ENCODE measurements around the gene PIGBOS1. TPM values are rescaled to one million over a fixed set of nuclear protein-coding genes. Genes with fewer than 3 reads are reported as not detected.

Gene PIGBOS1
- total and polyA plus RNA-seq, 2 experiments from 2014 or later: 9.1 to 16.7 TPM

DNA sequence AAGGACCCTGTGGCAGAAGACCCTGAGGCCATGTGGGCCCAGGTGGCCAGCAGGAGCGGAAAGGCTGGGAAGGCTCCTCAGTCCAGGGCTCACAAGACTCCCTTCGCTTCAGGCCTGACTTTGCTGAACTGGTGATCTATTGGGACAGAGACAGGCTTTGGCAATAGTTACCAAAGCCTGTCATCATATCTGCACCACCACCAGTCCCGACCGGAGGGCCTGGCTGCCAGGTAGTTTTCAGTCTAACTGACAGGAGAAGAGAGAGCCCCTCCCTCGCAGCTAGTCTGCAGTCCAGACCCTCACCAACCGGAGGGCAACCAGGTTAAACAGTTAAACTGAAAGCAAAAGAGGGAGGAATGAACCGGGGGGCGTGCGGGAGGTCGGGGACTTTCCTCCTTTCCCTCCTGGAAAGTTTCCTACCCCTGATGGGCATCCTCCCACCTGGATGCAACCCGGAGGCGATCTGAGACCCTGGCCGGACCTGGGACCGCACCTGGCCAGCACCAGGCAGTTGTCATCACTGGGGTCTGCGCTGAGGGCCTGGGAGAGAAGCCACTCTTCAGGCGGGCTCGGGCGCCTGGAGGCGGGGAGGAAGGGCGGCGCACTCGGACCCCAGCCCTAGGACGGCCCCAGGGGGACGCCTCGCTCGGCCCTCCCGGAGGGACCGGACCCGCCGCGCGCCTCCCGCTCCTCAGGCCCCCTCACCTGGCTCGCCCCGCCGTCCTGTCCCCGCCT is 29.7 kb downstream of the PIGBOS1 start:
- H3K9me3 Mint-ChIP-seq: no peaks in the 10 kb centered on the region
- H3K4me3 Mint-ChIP-seq: peak overlapping the region; percentile 79
- H3K36me3 Mint-ChIP-seq (ENCODE audit: low read depth): no peaks in the 10 kb centered on the region; the same call in 2 of the 3 replicates
- peaks cover 13% of the 10 kb centered on the region for H3K4me1 Mint-ChIP-seq
- peaks cover 8% of the 10 kb centered on the region for H3K27me3 Mint-ChIP-seq (ENCODE audit: insufficient read depth, low read depth, poor library complexity)
- TF ChIP-seq EZH2phosphoT487 (IDR thresholded peaks at IDR 0.05; ENCODE audit: unreplicated experiment) (no peak), POLR2AphosphoS5 (IDR thresholded peaks at IDR 0.05; ENCODE audit: low read depth) (no peak), ZNF114 (CRISPR knock-in tag; IDR thresholded peaks at IDR 0.05) (no peak), JUNB (IDR thresholded peaks at IDR 0.05; ENCODE audit: unreplicated experiment) (no peak), CREB1 (CRISPR knock-in tag; IDR thresholded peaks at IDR 0.05; ENCODE audit: low read depth) (no peak), ZNF331 (CRISPR knock-in tag; IDR thresholded peaks at IDR 0.05; ENCODE audit: low read depth) (no peak)
- TF ChIP-seq, protein P1, sequence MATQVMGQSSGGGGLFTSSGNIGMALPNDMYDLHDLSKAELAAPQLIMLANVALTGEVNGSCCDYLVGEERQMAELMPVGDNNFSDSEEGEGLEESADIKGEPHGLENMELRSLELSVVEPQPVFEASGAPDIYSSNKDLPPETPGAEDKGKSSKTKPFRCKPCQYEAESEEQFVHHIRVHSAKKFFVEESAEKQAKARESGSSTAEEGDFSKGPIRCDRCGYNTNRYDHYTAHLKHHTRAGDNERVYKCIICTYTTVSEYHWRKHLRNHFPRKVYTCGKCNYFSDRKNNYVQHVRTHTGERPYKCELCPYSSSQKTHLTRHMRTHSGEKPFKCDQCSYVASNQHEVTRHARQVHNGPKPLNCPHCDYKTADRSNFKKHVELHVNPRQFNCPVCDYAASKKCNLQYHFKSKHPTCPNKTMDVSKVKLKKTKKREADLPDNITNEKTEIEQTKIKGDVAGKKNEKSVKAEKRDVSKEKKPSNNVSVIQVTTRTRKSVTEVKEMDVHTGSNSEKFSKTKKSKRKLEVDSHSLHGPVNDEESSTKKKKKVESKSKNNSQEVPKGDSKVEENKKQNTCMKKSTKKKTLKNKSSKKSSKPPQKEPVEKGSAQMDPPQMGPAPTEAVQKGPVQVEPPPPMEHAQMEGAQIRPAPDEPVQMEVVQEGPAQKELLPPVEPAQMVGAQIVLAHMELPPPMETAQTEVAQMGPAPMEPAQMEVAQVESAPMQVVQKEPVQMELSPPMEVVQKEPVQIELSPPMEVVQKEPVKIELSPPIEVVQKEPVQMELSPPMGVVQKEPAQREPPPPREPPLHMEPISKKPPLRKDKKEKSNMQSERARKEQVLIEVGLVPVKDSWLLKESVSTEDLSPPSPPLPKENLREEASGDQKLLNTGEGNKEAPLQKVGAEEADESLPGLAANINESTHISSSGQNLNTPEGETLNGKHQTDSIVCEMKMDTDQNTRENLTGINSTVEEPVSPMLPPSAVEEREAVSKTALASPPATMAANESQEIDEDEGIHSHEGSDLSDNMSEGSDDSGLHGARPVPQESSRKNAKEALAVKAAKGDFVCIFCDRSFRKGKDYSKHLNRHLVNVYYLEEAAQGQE (IDR thresholded peaks at IDR 0.05; ENCODE audit: unreplicated experiment): no peak
- TF ChIP-seq, protein P2, sequence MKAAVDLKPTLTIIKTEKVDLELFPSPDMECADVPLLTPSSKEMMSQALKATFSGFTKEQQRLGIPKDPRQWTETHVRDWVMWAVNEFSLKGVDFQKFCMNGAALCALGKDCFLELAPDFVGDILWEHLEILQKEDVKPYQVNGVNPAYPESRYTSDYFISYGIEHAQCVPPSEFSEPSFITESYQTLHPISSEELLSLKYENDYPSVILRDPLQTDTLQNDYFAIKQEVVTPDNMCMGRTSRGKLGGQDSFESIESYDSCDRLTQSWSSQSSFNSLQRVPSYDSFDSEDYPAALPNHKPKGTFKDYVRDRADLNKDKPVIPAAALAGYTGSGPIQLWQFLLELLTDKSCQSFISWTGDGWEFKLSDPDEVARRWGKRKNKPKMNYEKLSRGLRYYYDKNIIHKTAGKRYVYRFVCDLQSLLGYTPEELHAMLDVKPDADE (IDR thresholded peaks at IDR 0.05): no peak
- TF ChIP-seq, protein P3, sequence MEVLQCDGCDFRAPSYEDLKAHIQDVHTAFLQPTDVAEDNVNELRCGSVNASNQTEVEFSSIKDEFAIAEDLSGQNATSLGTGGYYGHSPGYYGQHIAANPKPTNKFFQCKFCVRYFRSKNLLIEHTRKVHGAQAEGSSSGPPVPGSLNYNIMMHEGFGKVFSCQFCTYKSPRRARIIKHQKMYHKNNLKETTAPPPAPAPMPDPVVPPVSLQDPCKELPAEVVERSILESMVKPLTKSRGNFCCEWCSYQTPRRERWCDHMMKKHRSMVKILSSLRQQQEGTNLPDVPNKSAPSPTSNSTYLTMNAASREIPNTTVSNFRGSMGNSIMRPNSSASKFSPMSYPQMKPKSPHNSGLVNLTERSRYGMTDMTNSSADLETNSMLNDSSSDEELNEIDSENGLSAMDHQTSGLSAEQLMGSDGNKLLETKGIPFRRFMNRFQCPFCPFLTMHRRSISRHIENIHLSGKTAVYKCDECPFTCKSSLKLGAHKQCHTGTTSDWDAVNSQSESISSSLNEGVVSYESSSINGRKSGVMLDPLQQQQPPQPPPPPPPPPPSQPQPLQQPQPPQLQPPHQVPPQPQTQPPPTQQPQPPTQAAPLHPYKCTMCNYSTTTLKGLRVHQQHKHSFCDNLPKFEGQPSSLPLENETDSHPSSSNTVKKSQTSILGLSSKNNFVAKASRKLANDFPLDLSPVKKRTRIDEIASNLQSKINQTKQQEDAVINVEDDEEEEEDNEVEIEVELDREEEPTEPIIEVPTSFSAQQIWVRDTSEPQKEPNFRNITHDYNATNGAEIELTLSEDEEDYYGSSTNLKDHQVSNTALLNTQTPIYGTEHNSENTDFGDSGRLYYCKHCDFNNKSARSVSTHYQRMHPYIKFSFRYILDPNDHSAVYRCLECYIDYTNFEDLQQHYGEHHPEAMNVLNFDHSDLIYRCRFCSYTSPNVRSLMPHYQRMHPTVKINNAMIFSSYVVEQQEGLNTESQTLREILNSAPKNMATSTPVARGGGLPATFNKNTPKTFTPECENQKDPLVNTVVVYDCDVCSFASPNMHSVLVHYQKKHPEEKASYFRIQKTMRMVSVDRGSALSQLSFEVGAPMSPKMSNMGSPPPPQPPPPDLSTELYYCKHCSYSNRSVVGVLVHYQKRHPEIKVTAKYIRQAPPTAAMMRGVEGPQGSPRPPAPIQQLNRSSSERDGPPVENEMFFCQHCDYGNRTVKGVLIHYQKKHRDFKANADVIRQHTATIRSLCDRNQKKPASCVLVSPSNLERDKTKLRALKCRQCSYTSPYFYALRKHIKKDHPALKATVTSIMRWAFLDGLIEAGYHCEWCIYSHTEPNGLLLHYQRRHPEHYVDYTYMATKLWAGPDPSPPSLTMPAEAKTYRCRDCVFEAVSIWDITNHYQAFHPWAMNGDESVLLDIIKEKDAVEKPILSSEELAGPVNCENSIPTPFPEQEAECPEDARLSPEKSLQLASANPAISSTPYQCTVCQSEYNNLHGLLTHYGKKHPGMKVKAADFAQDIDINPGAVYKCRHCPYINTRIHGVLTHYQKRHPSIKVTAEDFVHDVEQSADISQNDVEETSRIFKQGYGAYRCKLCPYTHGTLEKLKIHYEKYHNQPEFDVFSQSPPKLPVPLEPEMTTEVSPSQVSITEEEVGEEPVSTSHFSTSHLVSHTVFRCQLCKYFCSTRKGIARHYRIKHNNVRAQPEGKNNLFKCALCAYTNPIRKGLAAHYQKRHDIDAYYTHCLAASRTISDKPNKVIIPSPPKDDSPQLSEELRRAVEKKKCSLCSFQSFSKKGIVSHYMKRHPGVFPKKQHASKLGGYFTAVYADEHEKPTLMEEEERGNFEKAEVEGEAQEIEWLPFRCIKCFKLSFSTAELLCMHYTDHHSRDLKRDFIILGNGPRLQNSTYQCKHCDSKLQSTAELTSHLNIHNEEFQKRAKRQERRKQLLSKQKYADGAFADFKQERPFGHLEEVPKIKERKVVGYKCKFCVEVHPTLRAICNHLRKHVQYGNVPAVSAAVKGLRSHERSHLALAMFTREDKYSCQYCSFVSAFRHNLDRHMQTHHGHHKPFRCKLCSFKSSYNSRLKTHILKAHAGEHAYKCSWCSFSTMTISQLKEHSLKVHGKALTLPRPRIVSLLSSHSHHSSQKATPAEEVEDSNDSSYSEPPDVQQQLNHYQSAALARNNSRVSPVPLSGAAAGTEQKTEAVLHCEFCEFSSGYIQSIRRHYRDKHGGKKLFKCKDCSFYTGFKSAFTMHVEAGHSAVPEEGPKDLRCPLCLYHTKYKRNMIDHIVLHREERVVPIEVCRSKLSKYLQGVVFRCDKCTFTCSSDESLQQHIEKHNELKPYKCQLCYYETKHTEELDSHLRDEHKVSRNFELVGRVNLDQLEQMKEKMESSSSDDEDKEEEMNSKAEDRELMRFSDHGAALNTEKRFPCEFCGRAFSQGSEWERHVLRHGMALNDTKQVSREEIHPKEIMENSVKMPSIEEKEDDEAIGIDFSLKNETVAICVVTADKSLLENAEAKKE (CRISPR knock-in tag; IDR thresholded peaks at IDR 0.05): no peak
- DNase-seq (ENCODE audit: low spot score) (peak; percentile 57), ATAC-seq (peak; percentile 65)
- no peaks in the 10 kb centered on the region for H3K36me3 ChIP-seq (ENCODE audit: insufficient read depth)
- no peaks in the 10 kb centered on the region for H3K9me2 ChIP-seq (ENCODE audit: insufficient read depth)
- no peaks in the 10 kb centered on the region for H3K79me2 ChIP-seq (replicated peaks; ENCODE audit: insufficient read depth)
- peaks cover 6% of the 10 kb centered on the region for H3K4me1 ChIP-seq (ENCODE audit: insufficient read depth)
- H4K20me1 ChIP-seq (replicated peaks; ENCODE audit: insufficient read depth): no peaks in the 10 kb centered on the region
- no peak overlapping the region for H3K27ac Mint-ChIP-seq
- no peaks in the 10 kb centered on the region for H3F3A ChIP-seq (replicated peaks; ENCODE audit: low read depth)
- peak overlapping the region; percentile 100 for H2AFZ ChIP-seq
- H3K27me3 ChIP-seq (ENCODE audit: insufficient read depth): peaks cover 11% of the 10 kb centered on the region
- H3K27ac ChIP-seq (ENCODE audit: low read depth): no peak overlapping the region
- peak overlapping the region; percentile 73 for H3K4me2 ChIP-seq
- peak overlapping the region; percentile 89 for H3K4me3 ChIP-seq

Measured in GM23338 (cell line).